ENCODE data around the gene THADA.
"Not testable (repeated sequence)": the region's sequence is repeated elsewhere in the genome, so short reads cannot be mapped to it uniquely, and the experiment has no call there.

THADA gene

GRCh38 chr2:43541165-43541564 lies 54.7 kb downstream of the THADA start:
- DNase-seq (ENCODE audit: low spot score), result no peak

GRCh38 chr2:43540021-43540779 lies 55.6 kb downstream of the THADA start:
- no peak for DNase-seq (ENCODE audit: low spot score)

- DNase-seq (ENCODE audit: low spot score), result no peak
Observed at GRCh38 chr2:43539436-43539835, 56.4 kb downstream of the THADA start.

GRCh38 chr2:43538034-43538670 lies 57.7 kb downstream of the THADA start:
- no peak for DNase-seq (ENCODE audit: low spot score)

- DNase-seq (ENCODE audit: low spot score), result no peak
Observed at GRCh38 chr2:43537137-43537536, 58.7 kb downstream of the THADA start.

- DNase-seq (ENCODE audit: low spot score), result no peak
Observed at GRCh38 chr2:43534569-43534968, 61.3 kb downstream of the THADA start.

- DNase-seq (ENCODE audit: low spot score), result not testable (repeated sequence)
Observed at GRCh38 chr2:43532572-43532971, 63.3 kb downstream of the THADA start.

GRCh38 chr2:43531251-43531650 lies 64.6 kb downstream of the THADA start:
- DNase-seq (ENCODE audit: low spot score), result no peak

GRCh38 chr2:43526994-43527393 lies 68.8 kb downstream of the THADA start:
- no peak for DNase-seq (ENCODE audit: low spot score)

- no peak for DNase-seq (ENCODE audit: low spot score)
Observed at GRCh38 chr2:43525506-43525905, 70.3 kb downstream of the THADA start.

- no peak for DNase-seq (ENCODE audit: low spot score)
Observed at GRCh38 chr2:43524177-43524965, 71.5 kb downstream of the THADA start.

GRCh38 chr2:43522177-43522576 lies 73.7 kb downstream of the THADA start:
- no peak for DNase-seq (ENCODE audit: low spot score)

- no peak for DNase-seq (ENCODE audit: low spot score)
Observed at GRCh38 chr2:43521568-43521967, 74.3 kb downstream of the THADA start.

GRCh38 chr2:43520919-43521318 lies 74.9 kb downstream of the THADA start:
- DNase-seq (ENCODE audit: low spot score), result no peak

GRCh38 chr2:43519643-43520221 lies 76.1 kb downstream of the THADA start:
- DNase-seq (ENCODE audit: low spot score), result no peak

- DNase-seq (ENCODE audit: low spot score), result no peak
Observed at GRCh38 chr2:43518718-43519117, 77.1 kb downstream of the THADA start.

GRCh38 chr2:43518181-43518580 lies 77.7 kb downstream of the THADA start:
- no peak for DNase-seq (ENCODE audit: low spot score)

GRCh38 chr2:43515807-43516497 lies 79.9 kb downstream of the THADA start:
- DNase-seq (ENCODE audit: low spot score), result no peak

- DNase-seq (ENCODE audit: low spot score), result no peak
Observed at GRCh38 chr2:43515248-43515647, 80.6 kb downstream of the THADA start.

- DNase-seq (ENCODE audit: low spot score), result no peak
Observed at GRCh38 chr2:43513796-43514195, 82.0 kb downstream of the THADA start.

GRCh38 chr2:43513216-43513615 lies 82.6 kb downstream of the THADA start:
- DNase-seq (ENCODE audit: low spot score), result no peak

GRCh38 chr2:43511199-43511598 lies 84.6 kb downstream of the THADA start:
- DNase-seq (ENCODE audit: low spot score), result no peak

All from hematopoietic multipotent progenitor cell treated with erythropoietin and hydrocortisone succinate and interleukin-3 and kit ligand, for 15 days (in vitro differentiated cells).